Neutrophil (primary cell): ENCODE measurements around the gene TAF10.

Source experiments
- H3K27ac ChIP-seq: fragments of 200-600 bp; sonication (generic); 2 replicates; pipeline ENCODE4 v1.5.1; 2016; ENCODE audit warnings: mild to moderate bottlenecking, moderate library complexity
- H3K27me3 ChIP-seq: fragments of 200-600 bp; sonication (generic); 2 replicates; pipeline ENCODE4 v1.6.0; 2016; ENCODE audit warnings: mild to moderate bottlenecking
- H3K36me3 ChIP-seq: fragments of 200-600 bp; sonication (generic); 2 replicates; pipeline ENCODE4 v1.5.1; 2017
- H3K4me1 ChIP-seq, 2 experiments: fragments of 200-600 bp in 1 of 2; sonication (generic) in 1 of 2; 1 replicate in 1 of 2; 2 replicates in 1 of 2; pipeline versions ENCODE4 v1.5.1 to v1.6.1; 2013 to 2016; ENCODE audit warnings: low read depth in 1 of 2, low read length in 1 of 2, mild to moderate bottlenecking in 1 of 2, moderate library complexity in 1 of 2; ENCODE audit not compliant: control insufficient read depth in 1 of 2, insufficient read depth in 1 of 2
- H3K4me3 ChIP-seq, 2 experiments: fragments of 200-600 bp in 1 of 2; sonication (generic) in 1 of 2; 1 replicate in 1 of 2; 2 replicates in 1 of 2; pipeline ENCODE4 v1.5.1; 2013 to 2016; ENCODE audit warnings: low read depth in 1 of 2, low read length in 1 of 2, mild to moderate bottlenecking in 1 of 2, moderate library complexity in 1 of 2
- H3K9me3 ChIP-seq: fragments of 200-600 bp; sonication (generic); 2 replicates; pipeline ENCODE4 v1.5.1; 2016
- TF ChIP-seq, protein P1 (sequence below): fragments of 200-600 bp; sonication (generic); IDR thresholded peaks from 2 replicates; pipeline ENCODE4 v1.5.1; 2016; ENCODE audit warnings: antibody characterized with exemption

TAF10 gene

DNA sequence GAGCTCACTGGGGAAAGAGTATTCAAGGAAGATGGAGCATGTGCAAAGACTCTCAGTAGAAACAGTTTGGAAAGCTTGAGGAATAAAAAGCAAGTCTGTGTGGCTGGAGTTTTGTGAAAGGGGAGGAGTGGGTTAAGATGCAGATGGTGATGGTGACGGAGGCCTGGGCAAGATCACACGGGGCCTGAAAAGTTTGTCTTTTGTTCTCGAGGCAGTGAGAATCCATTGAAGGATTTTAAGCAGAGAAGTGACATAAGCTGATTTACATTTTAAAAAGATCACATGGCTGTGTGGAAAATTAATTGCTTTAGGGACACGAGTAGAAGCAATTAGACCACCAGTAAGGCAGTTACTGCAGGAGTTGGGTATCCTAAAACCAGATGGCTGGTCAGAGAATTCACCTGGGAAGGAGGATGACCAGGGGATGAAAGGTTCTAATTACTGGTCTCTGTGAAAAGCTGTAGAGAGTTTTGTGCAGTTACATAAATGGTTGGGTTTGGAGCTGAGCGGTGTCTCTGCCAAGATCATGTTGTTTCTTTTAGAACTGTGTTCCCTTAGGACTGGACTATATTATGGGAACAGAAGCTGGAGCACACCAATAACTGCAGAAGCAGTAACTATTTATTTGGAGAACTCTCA lies 15.7 kb downstream of the TAF10 start:
- H3K4me1 ChIP-seq: no peaks in the 10 kb centered on the region
- peaks cover 58% of the 10 kb centered on the region for H3K36me3 ChIP-seq
- H3K4me3 ChIP-seq: no peak overlapping the region
- TF ChIP-seq, protein P1, sequence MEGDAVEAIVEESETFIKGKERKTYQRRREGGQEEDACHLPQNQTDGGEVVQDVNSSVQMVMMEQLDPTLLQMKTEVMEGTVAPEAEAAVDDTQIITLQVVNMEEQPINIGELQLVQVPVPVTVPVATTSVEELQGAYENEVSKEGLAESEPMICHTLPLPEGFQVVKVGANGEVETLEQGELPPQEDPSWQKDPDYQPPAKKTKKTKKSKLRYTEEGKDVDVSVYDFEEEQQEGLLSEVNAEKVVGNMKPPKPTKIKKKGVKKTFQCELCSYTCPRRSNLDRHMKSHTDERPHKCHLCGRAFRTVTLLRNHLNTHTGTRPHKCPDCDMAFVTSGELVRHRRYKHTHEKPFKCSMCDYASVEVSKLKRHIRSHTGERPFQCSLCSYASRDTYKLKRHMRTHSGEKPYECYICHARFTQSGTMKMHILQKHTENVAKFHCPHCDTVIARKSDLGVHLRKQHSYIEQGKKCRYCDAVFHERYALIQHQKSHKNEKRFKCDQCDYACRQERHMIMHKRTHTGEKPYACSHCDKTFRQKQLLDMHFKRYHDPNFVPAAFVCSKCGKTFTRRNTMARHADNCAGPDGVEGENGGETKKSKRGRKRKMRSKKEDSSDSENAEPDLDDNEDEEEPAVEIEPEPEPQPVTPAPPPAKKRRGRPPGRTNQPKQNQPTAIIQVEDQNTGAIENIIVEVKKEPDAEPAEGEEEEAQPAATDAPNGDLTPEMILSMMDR: no peak
- H3K9me3 ChIP-seq: no peaks in the 10 kb centered on the region
- no peak overlapping the region for H3K27ac ChIP-seq
- H3K27me3 ChIP-seq: no peaks in the 10 kb centered on the region

DNA sequence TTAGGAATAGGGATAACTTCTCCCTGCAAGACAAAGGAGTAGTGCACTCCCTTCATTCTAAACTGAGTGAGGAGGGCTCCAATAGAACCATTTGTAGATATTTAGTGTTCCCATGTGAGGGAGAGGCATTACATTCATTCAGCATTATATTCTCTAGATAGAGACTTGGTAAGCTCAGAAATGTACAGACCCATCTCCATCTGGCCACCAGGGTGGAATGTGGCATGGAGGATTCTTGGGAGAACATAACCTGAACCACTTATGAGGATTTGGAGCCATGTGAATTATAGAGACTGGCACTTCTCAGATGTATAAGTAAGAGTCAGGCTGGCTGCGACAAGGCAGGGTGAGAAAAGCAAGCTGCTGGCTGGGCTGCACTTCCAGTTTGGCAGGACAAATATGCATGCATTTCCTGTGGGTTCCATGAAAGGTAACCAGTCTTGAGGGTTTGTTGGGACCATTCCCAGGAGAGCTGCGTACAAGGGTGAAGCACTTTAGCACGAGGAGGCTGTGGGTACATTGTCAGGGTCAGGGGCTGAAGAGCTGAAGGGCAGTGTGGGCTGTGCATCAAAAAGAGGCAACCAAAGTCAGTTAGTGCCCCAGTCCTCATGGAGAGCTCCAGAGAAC lies 17.8 kb downstream of the TAF10 start:
- Histone ChIP-seq H3K4me1 (no peaks in the 10 kb centered on the region), H3K9me3 (no peaks in the 10 kb centered on the region), H3K27ac (no peak overlapping the region), H3K4me3 (no peak overlapping the region), H3K27me3 (no peaks in the 10 kb centered on the region), H3K36me3 (peaks cover 37% of the 10 kb centered on the region)
- TF ChIP-seq, protein P1: no peak

DNA sequence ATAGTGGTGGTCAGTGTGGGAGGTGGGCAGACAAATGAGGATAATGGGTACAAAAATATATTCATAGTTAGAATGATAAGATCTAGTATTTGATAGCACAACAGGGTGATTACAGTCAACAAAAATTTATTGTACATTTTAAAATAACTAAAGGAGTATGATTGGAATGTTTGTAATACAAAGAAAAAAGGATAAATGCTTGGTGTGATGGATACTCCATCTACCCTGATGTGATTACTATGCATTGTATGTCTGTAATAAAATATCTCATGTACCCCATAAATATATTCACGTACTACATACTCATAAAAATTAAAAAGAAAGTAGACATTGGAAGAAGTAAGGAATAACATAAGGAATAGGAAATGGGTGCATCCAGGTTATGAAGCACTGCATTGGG lies 24.0 kb downstream of the TAF10 start:
- Histone ChIP-seq H3K27me3 (no peaks in the 10 kb centered on the region), H3K4me3 (no peak overlapping the region), H3K9me3 (no peaks in the 10 kb centered on the region), H3K4me1 (no peaks in the 10 kb centered on the region), H3K36me3 (no peaks in the 10 kb centered on the region), H3K27ac (no peak overlapping the region)
- TF ChIP-seq, protein P1: no peak

DNA sequence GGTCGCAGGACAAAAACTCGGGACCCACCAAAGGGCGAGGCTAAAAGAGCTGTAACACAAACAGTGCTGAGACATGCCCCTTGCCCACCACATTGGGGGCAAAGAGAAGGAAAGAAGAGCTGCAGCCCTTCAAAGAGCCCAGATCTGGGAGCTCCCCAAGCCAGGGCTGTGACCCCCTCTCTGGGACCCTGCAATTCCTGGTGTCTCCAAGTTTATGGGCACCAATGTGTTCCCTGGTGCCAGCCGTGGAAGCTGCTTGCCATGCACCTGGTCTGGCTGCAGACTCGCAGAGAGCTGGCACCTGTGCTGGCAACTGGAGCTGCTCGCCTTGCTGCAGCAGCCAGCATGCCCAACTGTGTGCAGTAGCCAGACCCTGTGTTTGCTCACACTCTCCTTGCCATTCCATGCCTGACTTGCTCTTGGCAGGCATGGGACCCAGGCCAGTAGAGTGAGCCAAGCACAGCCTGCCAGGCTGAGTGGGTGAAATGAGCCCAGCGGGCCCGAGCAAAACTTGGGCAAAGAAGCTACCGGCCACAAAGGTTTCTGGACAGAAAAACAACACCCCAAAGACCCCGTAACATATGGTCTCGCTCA lies 24.6 kb downstream of the TAF10 start:
- H3K4me3 ChIP-seq: no peak overlapping the region
- no peaks in the 10 kb centered on the region for H3K9me3 ChIP-seq
- no peaks in the 10 kb centered on the region for H3K4me1 ChIP-seq
- no peak overlapping the region for H3K27ac ChIP-seq
- TF ChIP-seq, protein P1: no peak
- H3K27me3 ChIP-seq: no peaks in the 10 kb centered on the region
- H3K36me3 ChIP-seq: no peaks in the 10 kb centered on the region

DNA sequence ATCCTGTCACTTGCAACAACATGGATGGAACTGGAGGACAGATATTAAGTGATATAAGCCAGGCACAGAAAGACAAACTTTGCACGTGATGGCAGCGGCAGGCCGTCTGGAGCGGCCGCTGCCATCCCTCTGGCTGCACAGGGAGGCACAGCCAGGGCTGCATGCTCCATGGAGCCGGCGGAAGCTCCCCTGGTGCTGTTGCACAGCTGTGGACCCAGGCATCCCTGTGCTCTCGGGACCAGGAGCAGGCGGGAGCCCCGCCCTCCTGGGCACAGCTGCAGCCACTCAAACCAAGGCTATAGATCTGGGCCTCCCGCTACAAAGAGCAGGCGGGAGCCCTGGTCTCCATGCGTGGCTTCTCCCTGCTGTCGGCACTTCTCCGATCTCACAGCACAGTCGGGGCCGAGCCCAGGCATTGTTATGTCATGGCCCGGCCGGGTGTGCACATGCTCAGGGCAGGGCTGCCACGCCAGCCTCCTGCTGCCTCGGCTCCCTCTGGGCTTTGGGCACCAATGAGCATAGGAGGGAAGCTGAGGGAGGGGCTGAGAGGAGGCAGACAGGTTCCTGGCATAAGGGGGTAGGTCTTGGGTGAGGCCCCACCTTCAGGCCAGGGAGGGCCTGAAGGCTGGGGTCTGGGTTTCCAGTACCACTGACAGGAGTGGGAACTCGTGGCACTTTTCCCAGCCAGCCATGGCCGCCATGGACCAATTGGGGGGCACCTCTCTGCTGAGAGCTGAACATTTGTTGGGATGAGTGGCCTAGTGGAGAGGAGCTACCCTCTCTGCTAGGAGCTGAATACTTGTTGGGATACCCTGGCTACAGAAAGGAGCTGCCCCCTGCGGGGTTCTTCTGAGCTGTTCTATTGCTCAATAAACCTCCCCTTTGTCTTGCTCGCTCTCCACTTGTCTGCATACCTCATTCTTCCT lies 25.3 kb downstream of the TAF10 start:
- Histone ChIP-seq H3K27ac (no peak overlapping the region), H3K36me3 (no peaks in the 10 kb centered on the region), H3K27me3 (no peaks in the 10 kb centered on the region), H3K9me3 (no peaks in the 10 kb centered on the region), H3K4me3 (no peak overlapping the region), H3K4me1 (no peaks in the 10 kb centered on the region)
- TF ChIP-seq, protein P1: no peak
